HepG2 (cell line): Measurements from ENCODE around the gene SETD1A. TPM values are rescaled to one million over a fixed set of nuclear protein-coding genes. Genes with fewer than 3 reads are reported as not detected.

ENCODE experiments used
- ATAC-seq: fragments of 200-7000 bp; cut with Tn5 transposase; 3 replicates; pipeline ENCODE4 v1.9.1; 2020; ENCODE audit warnings: mild to moderate bottlenecking, moderate library complexity
- BruUV-seq: library from RNA; stranded (reverse); fragments of 400-500 nt; replicated peaks from 2 replicates; lab custom pipeline; 2021; lab: Mats Ljungman, UMichigan
- CTCF ChIA-PET: fragments of 300-600 bp; formaldehyde crosslinking; extraction: SDS; loops from one replicate; lab custom pipeline; 2021; ENCODE audit warnings: low total read pairs, inconsistent platforms, low intra/inter-chr PET ratio; lab: Yijun Ruan, JAX
- POLR2A ChIA-PET: fragments of 350-600 bp; sonication (Branson Sonifier 250); formaldehyde crosslinking; loops from one replicate; lab custom pipeline; 2020; ENCODE audit warnings: antibody characterized with exemption, inconsistent platforms; lab: Yijun Ruan, JAX
- DNase-seq: peaks from one replicate; pipeline ENCODE4 v3.0.0-alpha.2; 2015; ENCODE audit warnings: low spot score
- FAIRE-seq: peaks from 3 replicates; lab custom pipeline; 2011; peaks lifted over from hg19 to GRCh38; lab: Jason Lieb, UNC
- H2AFZ ChIP-seq: one replicate; pipeline ENCODE4 v1.6.1; 2011; ENCODE audit warnings: low read length, inconsistent platforms
- H3K27ac ChIP-seq: fragments of 300-600 bp; 3 replicates; pipeline ENCODE4 v1.8.0; 2011; ENCODE audit warnings: mixed run types, mild to moderate bottlenecking, mixed read lengths, low read length, inconsistent platforms; ENCODE audit not compliant: insufficient read depth; ENCODE audit errors: extremely low read length
- H3K27me3 ChIP-seq, 2 experiments: fragments of 200-600 bp in 1 of 2; 2 replicates in 1 of 2; 3 replicates in 1 of 2; pipeline versions ENCODE4 v1.6.0 to v1.8.0; 2011; ENCODE audit warnings: low read length in 2 of 2, mild to moderate bottlenecking in 2 of 2, moderate library complexity in 2 of 2, inconsistent platforms in 1 of 2; ENCODE audit not compliant: insufficient read depth in 2 of 2, control insufficient read depth in 1 of 2
- H3K36me3 ChIP-seq, 2 experiments: fragments of 200-600 bp in 1 of 2; replicated peaks in 1 of 2; 2 replicates in 1 of 2; 3 replicates in 1 of 2; pipeline versions ENCODE4 v1.5.1 to v1.8.0; 2011; ENCODE audit warnings: low read length in 2 of 2, inconsistent platforms in 1 of 2; ENCODE audit not compliant: insufficient read depth in 2 of 2, control insufficient read depth in 1 of 2
- H3K4me1 ChIP-seq: 2 replicates; pipeline ENCODE4 v1.5.1; 2012; ENCODE audit warnings: low read length, inconsistent platforms; ENCODE audit not compliant: insufficient read depth
- H3K4me2 ChIP-seq: 2 replicates; pipeline ENCODE4 v1.6.0; 2011; ENCODE audit warnings: low read depth, low read length, inconsistent platforms
- H3K4me3 ChIP-seq, 3 experiments: fragments of 200-600 bp in 1 of 3; sonication (generic), shearing (Covaris generic) in 1 of 3; replicated peaks in 1 of 3; 2 replicates each; pipeline ENCODE4 v1.5.1; 2011 to 2016; ENCODE audit warnings: low read length in 3 of 3, inconsistent platforms in 2 of 3, low read depth in 2 of 3, mild to moderate bottlenecking in 2 of 3, control low read depth in 1 of 3, mixed read lengths in 1 of 3; ENCODE audit not compliant: insufficient read depth in 1 of 3
- H3K79me2 ChIP-seq: one replicate; pipeline ENCODE4 v1.6.1; 2011; ENCODE audit warnings: low read length, inconsistent platforms; ENCODE audit not compliant: insufficient read depth
- H3K9ac ChIP-seq: 2 replicates; pipeline ENCODE4 v1.6.0; 2011; ENCODE audit warnings: mild to moderate bottlenecking, low read depth, low read length, inconsistent platforms; ENCODE audit not compliant: insufficient read depth
- H3K9me3 ChIP-seq: 2 replicates; pipeline ENCODE4 v1.5.1; 2012; ENCODE audit warnings: mild to moderate bottlenecking, low read length
- H4K20me1 ChIP-seq: 2 replicates; pipeline ENCODE4 v1.6.0; 2011; ENCODE audit warnings: inconsistent platforms, mild to moderate bottlenecking, low read length, moderate library complexity; ENCODE audit not compliant: insufficient read depth
- MTF2 ChIP-seq: sonication (generic); formaldehyde crosslinking; IDR thresholded peaks from 2 replicates; pipeline ENCODE4 v1.5.0; 2020; ENCODE audit warnings: missing genetic modification reagents, borderline replicate concordance
- NONO ChIP-seq, 2 experiments: fragments of 450-650 bp in 1 of 2; sonication (generic) in 1 of 2; formaldehyde crosslinking in 1 of 2; IDR thresholded peaks in 1 of 2; conservative IDR thresholded peaks in 1 of 2; 2 replicates each; pipeline versions ENCODE4 v1.6.1 to v1.8.0; 2017 to 2022; ENCODE audit warnings: mild to moderate bottlenecking in 1 of 2, missing genetic modification reagents in 1 of 2, moderate library complexity in 1 of 2
- ZEB1 ChIP-seq: IDR thresholded peaks from 2 replicates; pipeline ENCODE4 v1.6.1; 2012; ENCODE audit warnings: mild to moderate bottlenecking, low read depth, inconsistent platforms; ENCODE audit not compliant: insufficient replicate concordance
- ZNF367 ChIP-seq: sonication (generic); formaldehyde crosslinking; IDR thresholded peaks from 2 replicates; pipeline ENCODE4 v1.4.0; 2020; ENCODE audit warnings: missing genetic modification reagents, borderline replicate concordance
- ZNF382 ChIP-seq: sonication (generic); formaldehyde crosslinking; IDR thresholded peaks from 2 replicates; pipeline ENCODE4 v1.5.0; 2020; ENCODE audit warnings: missing genetic modification reagents, mild to moderate bottlenecking, borderline replicate concordance
- WGBS: methylation state at CpG from one replicate; pipeline ENCODE4 v1.1.6; 2017; ENCODE audit warnings: low lambda C conversion rate; 5-methylcytosine and 5-hydroxymethylcytosine counted together
- in situ Hi-C: cut with HindIII; loops from 2 replicates; pipeline ENCODE4 v1.10.0; 2017; ENCODE audit warnings: low pct_unique_long_range_greater_than_20kb; ENCODE audit not compliant: extremely low pct_ligation_motif_present
- intact Hi-C: fragments of 100-400 bp; cut with micrococcal nuclease; formaldehyde crosslinking; loops from one replicate; pipeline ENCODE4 v1.10.0; 2022; ENCODE audit not compliant: unreplicated experiment
- polyA plus RNA-seq, 8 experiments: library from polyadenylated mRNA; depleted of rRNA in 3 of 8; stranded (reverse) in 7 of 8; unstranded in 1 of 8; fragments of >200 nt; fragmentation: Illumina TruSeq in 4 of 8; extraction: Trizol in 4 of 8; gene quantifications; 2 replicates each; pipeline versions ENCODE4 v1.2.1 to v1.2.3, GENCODE V29; 2011 to 2016; ENCODE audit warnings: low read depth in 4 of 8, missing spikeins in 1 of 8, mixed read lengths in 1 of 8; ENCODE audit not compliant: insufficient read depth in 1 of 8
- total RNA-seq, 5 experiments: library from RNA; depleted of rRNA; stranded (reverse); fragments of >200 nt; fragmentation: Illumina TruSeq; extraction: Trizol; gene quantifications; 2 replicates each; pipeline ENCODE4 v1.2.3, GENCODE V29; 2016; ENCODE audit warnings: low read depth in 1 of 5

Gene SETD1A
- total and polyA plus RNA-seq, 2 of the 13 experiments (the other 11 are each of a cell fraction or from before 2014, with no cell fraction given), result 3.8 to 5.6 TPM

GRCh38 chr16:30983898-30984610 is 26.5 kb downstream of the SETD1A start:
- no peak overlapping the region for H3K4me2 ChIP-seq
- DNase-seq (no peak), ATAC-seq (no peak), FAIRE-seq (no peak)
- H3K4me1 ChIP-seq, result peaks cover 16% of the 10 kb centered on the region
- ChIA-PET POLR2A (interaction anchor here (0.5 to 3.7 kb wide), 21 partner anchors 9 to 889 kb away, joined by 3 to 81 read pairs (median 6); partner anchors contain the start of genes KAT8, PHKG2, STX4 and VKORC1), CTCF (interaction anchor here (0.6 to 2.5 kb wide), 10 partner anchors 26 to 884 kb away, joined by 3 to 29 read pairs (median 7); partner anchors contain the start of genes STX1B, STX4, VKORC1 and ZNF646)
- H3K36me3 ChIP-seq, result peaks cover 14 to 48% of the 10 kb centered on the region in 2 experiments
- no peak overlapping the region for H2AFZ ChIP-seq
- H3K9ac ChIP-seq, result no peak overlapping the region
- no peaks in the 10 kb centered on the region for H3K79me2 ChIP-seq
- intact Hi-C loops (loop anchor here (10.0 kb wide), 1 partner anchor 881 kb away; no protein-coding TSS in a partner anchor), in situ Hi-C loops (loop anchor here (25.0 kb wide), 1 partner anchor 728 kb away; a partner anchor contains a TSS)
- WGBS, result 97% methylated on average over 14 of the region's 14 CpGs
- no peaks in the 10 kb centered on the region for H4K20me1 ChIP-seq
- BruUV-seq, result no TSS peak
- H3K4me3 ChIP-seq, result no peak overlapping the region
- no peaks in the 10 kb centered on the region for H3K27me3 ChIP-seq
- H3K9me3 ChIP-seq, result no peaks in the 10 kb centered on the region
- no peak overlapping the region for H3K27ac ChIP-seq
- no peak for TF ChIP-seq NONO (IDR thresholded peaks at IDR 0.05)
- peak; percentile 14; the same call in 1 of the 2 replicates for TF ChIP-seq NONO (CRISPR knock-in tag; conservative IDR thresholded peaks at IDR 0.05)
- TF ChIP-seq ZNF367, result no peak

- Histone ChIP-seq H4K20me1 (no peaks in the 10 kb centered on the region), H3K4me2 (peak within 1 kb of the TSS; percentile 88), H3K27ac (peak within 1 kb of the TSS; percentile 49), H2AFZ (no peak within 1 kb of the TSS), H3K27me3 (no peaks in the 10 kb centered on the region), H3K9me3 (no peaks in the 10 kb centered on the region), H3K79me2 (no peaks in the 10 kb centered on the region), H3K4me1 (peaks cover 16% of the 10 kb centered on the region), H3K9ac (peak within 1 kb of the TSS; percentile 52), H3K4me3 (peak within 1 kb of the TSS; percentile 41 to 72 (median 54)), H3K36me3 (peaks cover 13 to 42% of the 10 kb centered on the region in 2 experiments)
- intact Hi-C loops, result loop anchor here (1.0 to 10.0 kb wide), 7 partner anchors 11 to 880 kb away; no protein-coding TSS in a partner anchor
- ChIA-PET POLR2A (interaction anchor here (0.5 to 3.7 kb wide), 26 partner anchors 9 to 888 kb away, joined by 3 to 81 read pairs (median 5); partner anchors contain the start of genes FUS, KAT8, PHKG2 and STX4), CTCF (interaction anchor here (0.6 to 2.5 kb wide), 14 partner anchors 17 to 884 kb away, joined by 3 to 29 read pairs (median 4); partner anchors contain the start of genes STX1B, STX4, VKORC1 and ZNF646)
- ATAC-seq (peak; percentile 78), FAIRE-seq (peak; percentile 71), DNase-seq (peak; percentile 80)
- BruUV-seq, result no TSS peak
- in situ Hi-C loops, result loop anchor here (5.0 to 25.0 kb wide), 2 partner anchors 87 to 727 kb away; partner anchors contain the start of genes ZNF646 and ZNF668
- WGBS, result 31% methylated on average over 15 of the region's 24 CpGs
- TF ChIP-seq ZEB1, result peak; percentile 25
- no peak for TF ChIP-seq ZNF382 (CRISPR knock-in tag)
- no peak for TF ChIP-seq MTF2
Measured at GRCh38 chr16:30984669-30985400, 27.3 kb downstream of the SETD1A start, which contains the start of gene HSD3B7. TSS of gene HSD3B7 (plus strand) at chr16:30985207. CDS start at chr16:30985659, 452 bp downstream.
